Pancreas (tissue), 10 donors: Measurements from ENCODE around the gene FAM98C. TPM values are rescaled to one million over a fixed set of nuclear protein-coding genes. Genes with fewer than 3 reads are reported as not detected.

ENCODE experiments used
- ATAC-seq, 4 donors: fragments of 200-7000 bp; cut with Tn5 transposase; one replicate each; pipeline versions ENCODE4 v1.8.0 to v1.9.1; 2020; ENCODE audit warnings: mild to moderate bottlenecking in 4 of 4, moderate library complexity in 4 of 4
- DNase-seq, 6 donors: peaks; one replicate each; pipeline ENCODE4 v3.0.0-alpha.2; 2020
- FAIRE-seq: peaks from 2 replicates; lab custom pipeline; 2012; peaks lifted over from hg19 to GRCh38; lab: Jason Lieb, UNC
- H3K27ac ChIP-seq, 4 donors: fragments of 200-600 bp; sonication (generic); 1 replicate in 3 of 4; 2 replicates in 1 of 4; pipeline versions ENCODE4 v1.5.0 to v1.8.0; 2020
- H3K27me3 ChIP-seq, 4 donors: fragments of 200-600 bp; one replicate each; pipeline ENCODE4 v1.8.0; 2021
- H3K36me3 ChIP-seq, 3 donors: fragments of 200-600 bp; sonication (generic) in 1 of 3; one replicate each; pipeline versions ENCODE4 v1.5.0 to v1.8.0; 2020 to 2021
- H3K4me1 ChIP-seq, 3 donors: fragments of 200-600 bp; one replicate each; pipeline ENCODE4 v1.8.0; 2021
- H3K4me3 ChIP-seq, 4 donors: fragments of 200-600 bp; sonication (generic) in 2 of 4; one replicate each; pipeline versions ENCODE4 v1.5.0 to v1.8.0; 2020 to 2021
- H3K9me3 ChIP-seq, 4 donors: fragments of 200-600 bp; one replicate each; pipeline ENCODE4 v1.8.0; 2021
- WGBS, 2 donors: extraction: QIAGEN DNeasy Blood & Tissue Kit; methylation state at CpG; one replicate each; pipeline ENCODE4 v1.1.7; 2013; 5-methylcytosine and 5-hydroxymethylcytosine counted together
- intact Hi-C, 3 donors: fragments of 100-400 bp; cut with DNase I; formaldehyde crosslinking; loops; one replicate each; pipeline versions ENCODE4 v1.11.1 to v1.14.2; 2022
- polyA plus RNA-seq, 2 donors: library from polyadenylated mRNA; stranded (reverse); fragments of 200-250 nt; gene quantifications; one replicate each; pipeline ENCODE4 v1.2.3, GENCODE V29; 2013
- total RNA-seq, 6 donors: library from RNA; stranded (reverse); fragmentation: NEBNext Ultra II Directional in 4 of 6; extraction: Animal tissue kit (Norgen Biotek cat#: 25700) in 4 of 6; gene quantifications; one replicate each; pipeline versions ENCODE4 v1.2.1 to v1.2.4, GENCODE V29; 2021 to 2023
- TF ChIP-seq, protein P1 (sequence below), 4 donors: fragments of 200-600 bp; sonication (generic) in 3 of 4; IDR thresholded peaks; one replicate each; pipeline versions ENCODE4 v1.5.0 to v1.8.0; 2021; ENCODE audit warnings: antibody characterized with exemption in 4 of 4
- donor health status: healthy with polysubstance abuse.
- donor health status: DM: no; HTN: no; CAD: no; lungs with moderate emphysema.
- donor health status: DM: no; HTN: no; CAD: no.
- donor health status: control.
- donor health status: control.
- donor health status: Bipolar disorder and iron deficiency.
- donor health status: DM: yes; HTN: yes; CAD: no.
- donor health status: DM: no; HTN: no; CAD: no.
- donor health status: DM: no; HTN: no; CAD: no.
- donor health status: DM: yes; HTN: yes; CAD: no.

The FAM98C gene
- total and polyA plus RNA-seq, 8 donors, result 11.3 to 26.7 (median 16.1) TPM

DNA sequence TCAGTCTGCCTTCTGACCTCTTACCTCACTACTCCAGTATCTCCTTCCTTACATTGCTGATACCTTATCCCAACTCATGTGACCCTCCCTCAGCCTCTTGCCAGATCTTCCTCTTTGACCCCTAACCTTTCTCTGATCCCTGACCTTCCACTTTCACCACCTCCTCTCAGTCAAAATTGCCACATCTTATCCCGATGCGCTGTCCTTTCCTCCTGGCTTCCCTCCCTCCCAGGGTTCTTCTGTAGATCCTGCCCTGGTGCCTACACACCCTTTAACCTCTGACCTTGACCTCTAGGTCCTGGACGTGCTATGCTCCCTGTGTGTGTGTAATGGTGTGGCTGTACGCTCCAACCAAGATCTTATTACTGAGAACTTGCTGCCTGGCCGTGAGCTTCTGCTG, 54.3 kb downstream of the FAM98C start:
- no peak for FAIRE-seq
- 51 to 57% methylated on average over 5 of the region's 5 CpGs for WGBS, 2 donors
- H3K9me3 ChIP-seq, result no peaks in the 10 kb centered on the region

GRCh38 chr19:38457690-38458405, 55.0 kb downstream of the FAM98C start:
- intact Hi-C loops, result no loop called here
- whole genome bisulfite sequencing, 2 donors, result 70 to 79% methylated on average over 15 of the region's 15 CpGs
- Histone ChIP-seq H3K27me3 (no peaks in the 10 kb centered on the region), H3K27ac (no peak overlapping the region), H3K36me3 (no peaks in the 10 kb centered on the region), H3K9me3 (no peaks in the 10 kb centered on the region), H3K4me3 (no peak overlapping the region), H3K4me1 (no peaks in the 10 kb centered on the region)
- TF ChIP-seq, protein P1, sequence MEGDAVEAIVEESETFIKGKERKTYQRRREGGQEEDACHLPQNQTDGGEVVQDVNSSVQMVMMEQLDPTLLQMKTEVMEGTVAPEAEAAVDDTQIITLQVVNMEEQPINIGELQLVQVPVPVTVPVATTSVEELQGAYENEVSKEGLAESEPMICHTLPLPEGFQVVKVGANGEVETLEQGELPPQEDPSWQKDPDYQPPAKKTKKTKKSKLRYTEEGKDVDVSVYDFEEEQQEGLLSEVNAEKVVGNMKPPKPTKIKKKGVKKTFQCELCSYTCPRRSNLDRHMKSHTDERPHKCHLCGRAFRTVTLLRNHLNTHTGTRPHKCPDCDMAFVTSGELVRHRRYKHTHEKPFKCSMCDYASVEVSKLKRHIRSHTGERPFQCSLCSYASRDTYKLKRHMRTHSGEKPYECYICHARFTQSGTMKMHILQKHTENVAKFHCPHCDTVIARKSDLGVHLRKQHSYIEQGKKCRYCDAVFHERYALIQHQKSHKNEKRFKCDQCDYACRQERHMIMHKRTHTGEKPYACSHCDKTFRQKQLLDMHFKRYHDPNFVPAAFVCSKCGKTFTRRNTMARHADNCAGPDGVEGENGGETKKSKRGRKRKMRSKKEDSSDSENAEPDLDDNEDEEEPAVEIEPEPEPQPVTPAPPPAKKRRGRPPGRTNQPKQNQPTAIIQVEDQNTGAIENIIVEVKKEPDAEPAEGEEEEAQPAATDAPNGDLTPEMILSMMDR (IDR thresholded peaks at IDR 0.05), result no peak
- FAIRE-seq (no peak), ATAC-seq (no peak), DNase-seq (no peak)

More for the DNA sequence above, 54.3 kb downstream of the FAM98C start:
- Histone ChIP-seq H3K27ac (no peak overlapping the region), H3K27me3 (no peaks in the 10 kb centered on the region), H3K36me3 (no peaks in the 10 kb centered on the region), H3K4me1 (no peaks in the 10 kb centered on the region), H3K4me3 (no peak overlapping the region)
- intact Hi-C loops, result no loop called here
- no peak for ATAC-seq
- no peak for DNase-seq
- TF ChIP-seq, protein P1 (IDR thresholded peaks at IDR 0.05), result no peak

Other genes with a start within 250 kb of the FAM98C start
- gene DPF1, start 178.9 kb upstream of the FAM98C start, total RNA-seq, result under 1 TPM in 1 of 6 donors, not detected in 5; 0.37 TPM
- under 1 TPM; 0.19 to 0.26 TPM for gene DPF1, start 178.9 kb upstream of the FAM98C start, polyA plus RNA-seq
- 10 to 100 TPM in 1 of 6 donors, 1 to 10 TPM in 5; 6.9 to 15.2 (median 8.1) TPM for gene PPP1R14A, start 146.7 kb upstream of the FAM98C start, total RNA-seq
- 10 to 100 TPM; 31.4 to 42.8 TPM for gene PPP1R14A, start 146.7 kb upstream of the FAM98C start, polyA plus RNA-seq
- gene SPINT2, start 138.5 kb upstream of the FAM98C start, total RNA-seq, result 100 to 1,000 TPM; 121 to 239 (median 152) TPM
- gene SPINT2, start 138.5 kb upstream of the FAM98C start, polyA plus RNA-seq, result 100 to 1,000 TPM; 178 to 337 TPM
- 1 to 10 TPM in 5 of 6 donors, under 1 TPM in 1; 0.59 to 6.7 (median 3.0) TPM for gene C19orf33, start 98.8 kb upstream of the FAM98C start, total RNA-seq
- gene C19orf33, start 98.8 kb upstream of the FAM98C start, polyA plus RNA-seq, result 10 to 100 TPM; 13.1 to 19.4 TPM
- 10 to 100 TPM in 3 of 6 donors, 1 to 10 TPM in 3; 6.9 to 18.2 (median 11.3) TPM for gene YIF1B, start 87.1 kb upstream of the FAM98C start, total RNA-seq
- 10 to 100 TPM; 30.9 to 32.3 TPM for gene YIF1B, start 87.1 kb upstream of the FAM98C start, polyA plus RNA-seq
- 1 to 10 TPM; 5.0 to 8.7 (median 6.5) TPM for gene KCNK6, start 83.2 kb upstream of the FAM98C start, total RNA-seq
- 1 to 10 TPM; 3.9 to 9.5 TPM for gene KCNK6, start 83.2 kb upstream of the FAM98C start, polyA plus RNA-seq
- gene CATSPERG, start 67.3 kb upstream of the FAM98C start, total RNA-seq, result 1 to 10 TPM; 1.0 to 4.7 (median 2.8) TPM
- 1 to 10 TPM; 3.1 to 6.9 TPM for gene CATSPERG, start 67.3 kb upstream of the FAM98C start, polyA plus RNA-seq
- 10 to 100 TPM; 45.0 to 71.3 (median 58.7) TPM for gene PSMD8, start 28.5 kb upstream of the FAM98C start, total RNA-seq
- gene PSMD8, start 28.5 kb upstream of the FAM98C start, polyA plus RNA-seq, result 10 to 100 TPM; 25.3 to 76.0 TPM
- under 1 TPM in 4 of 6 donors, not detected in 2; 0.23 to 0.44 (median 0.26) TPM for gene GGN, start 15.1 kb upstream of the FAM98C start, total RNA-seq
- gene GGN, start 15.1 kb upstream of the FAM98C start, polyA plus RNA-seq, result 1 to 10 TPM in 1 of 2 donors, under 1 TPM in 1; 0.30 to 2.2 TPM
- 1 to 10 TPM in 3 of 6 donors, under 1 TPM in 3; 0.37 to 3.1 (median 0.96) TPM for gene SPRED3, start 14.4 kb upstream of the FAM98C start, total RNA-seq
- 1 to 10 TPM in 1 of 2 donors, under 1 TPM in 1; 0.80 to 5.2 TPM for gene SPRED3, start 14.4 kb upstream of the FAM98C start, polyA plus RNA-seq
- 1 to 10 TPM in 2 of 6 donors, under 1 TPM in 4; 0.20 to 1.3 (median 0.48) TPM for gene RASGRP4, start 23.1 kb downstream of the FAM98C start, total RNA-seq
- under 1 TPM; 0.40 to 0.53 TPM for gene RASGRP4, start 23.1 kb downstream of the FAM98C start, polyA plus RNA-seq
- gene RYR1, start 30.6 kb downstream of the FAM98C start, total RNA-seq, result 1 to 10 TPM in 1 of 6 donors, under 1 TPM in 5; 0.19 to 1.0 (median 0.37) TPM
- 1 to 10 TPM in 1 of 2 donors, under 1 TPM in 1; 0.68 to 1.4 TPM for gene RYR1, start 30.6 kb downstream of the FAM98C start, polyA plus RNA-seq
- 1 to 10 TPM in 5 of 6 donors, under 1 TPM in 1; 0.79 to 3.8 (median 2.6) TPM for gene MAP4K1, start 214.9 kb downstream of the FAM98C start, total RNA-seq
- 10 to 100 TPM in 1 of 2 donors, 1 to 10 TPM in 1; 2.6 to 43.4 TPM for gene MAP4K1, start 214.9 kb downstream of the FAM98C start, polyA plus RNA-seq
- 100 to 1,000 TPM in 5 of 6 donors, 10 to 100 TPM in 1; 93.5 to 140 (median 131) TPM for gene EIF3K, start 216.1 kb downstream of the FAM98C start, total RNA-seq
- 100 to 1,000 TPM; 107 to 162 TPM for gene EIF3K, start 216.1 kb downstream of the FAM98C start, polyA plus RNA-seq
- gene ACTN4, start 244.6 kb downstream of the FAM98C start, total RNA-seq, result 100 to 1,000 TPM; 137 to 284 (median 189) TPM
- 100 to 1,000 TPM in 1 of 2 donors, 10 to 100 TPM in 1; 98.2 to 195 TPM for gene ACTN4, start 244.6 kb downstream of the FAM98C start, polyA plus RNA-seq